Neuronal stem cell (in vitro differentiated cells): ENCODE measurements around the gene BARX2.

Experiments
- DNase-seq: peaks from one replicate; pipeline ENCODE4 v3.0.0-alpha.2; 2013; ENCODE audit warnings: low spot score
- H2AFZ ChIP-seq: one replicate; pipeline ENCODE4 v1.6.1; 2013; ENCODE audit warnings: mild to moderate bottlenecking, low read length, inconsistent platforms
- H2AK5ac ChIP-seq: 2 replicates; pipeline ENCODE4 v1.6.1; 2013; ENCODE audit warnings: low read depth, mild to moderate bottlenecking, inconsistent platforms, low read length, moderate library complexity, mixed read lengths
- H2BK120ac ChIP-seq: 2 replicates; pipeline ENCODE4 v1.6.1; 2013; ENCODE audit warnings: low read depth, mild to moderate bottlenecking, inconsistent platforms, low read length, moderate library complexity, mixed read lengths
- H2BK12ac ChIP-seq: one replicate; pipeline ENCODE4 v1.6.1; 2013; ENCODE audit warnings: low read length, inconsistent platforms
- H2BK15ac ChIP-seq: 2 replicates; pipeline ENCODE4 v1.6.1; 2013; ENCODE audit warnings: mild to moderate bottlenecking, low read length, inconsistent platforms, mixed read lengths
- H2BK5ac ChIP-seq: one replicate; pipeline ENCODE4 v1.6.1; 2013; ENCODE audit warnings: inconsistent platforms, mild to moderate bottlenecking, low read length, moderate library complexity
- H3K14ac ChIP-seq: one replicate; pipeline ENCODE4 v1.6.1; 2013; ENCODE audit warnings: low read length, inconsistent platforms
- H3K18ac ChIP-seq: 2 replicates; pipeline ENCODE4 v1.6.1; 2013; ENCODE audit warnings: low read length, inconsistent platforms
- H3K23ac ChIP-seq: 2 replicates; pipeline ENCODE4 v1.6.1; 2013; ENCODE audit warnings: low read depth, mild to moderate bottlenecking, mixed read lengths, low read length, inconsistent platforms; ENCODE audit not compliant: poor library complexity
- H3K27ac ChIP-seq: replicated peaks from 3 replicates; pipeline ENCODE4 v1.5.1; 2013; ENCODE audit warnings: low read length, inconsistent platforms
- H3K27me3 ChIP-seq, 3 experiments: 2 replicates each; pipeline ENCODE4 v1.6.1; 2013; ENCODE audit warnings: low read length in 3 of 3, mild to moderate bottlenecking in 2 of 3, inconsistent platforms in 1 of 3, low read depth in 1 of 3, mixed read lengths in 1 of 3, moderate library complexity in 1 of 3; ENCODE audit not compliant: control insufficient read depth in 3 of 3, insufficient read depth in 3 of 3
- H3K36me3 ChIP-seq, 2 donors: replicated peaks in 1 of 2; 2 replicates each; pipeline ENCODE4 v1.6.1; 2013; ENCODE audit warnings: low read length in 2 of 2; ENCODE audit not compliant: control insufficient read depth in 2 of 2, insufficient read depth in 2 of 2
- H3K4ac ChIP-seq: 2 replicates; pipeline ENCODE4 v1.6.1; 2013; ENCODE audit warnings: inconsistent platforms, mild to moderate bottlenecking, low read length, moderate library complexity
- H3K4me1 ChIP-seq, 2 donors: 1 replicate in 1 of 2; 2 replicates in 1 of 2; pipeline ENCODE4 v1.6.1; 2013; ENCODE audit warnings: low read length in 2 of 2, low read depth in 1 of 2; ENCODE audit not compliant: control insufficient read depth in 2 of 2, insufficient read depth in 1 of 2
- H3K4me2 ChIP-seq: one replicate; pipeline ENCODE4 v1.6.1; 2013; ENCODE audit warnings: mild to moderate bottlenecking, low read length, inconsistent platforms; ENCODE audit not compliant: insufficient read depth, poor library complexity, severe bottlenecking
- H3K4me3 ChIP-seq, 2 donors: 2 replicates each; pipeline ENCODE4 v1.5.1; 2013; ENCODE audit warnings: low read length in 2 of 2, mild to moderate bottlenecking in 2 of 2, inconsistent platforms in 1 of 2, moderate library complexity in 1 of 2
- H3K79me1 ChIP-seq: one replicate; pipeline ENCODE4 v1.6.1; 2013; ENCODE audit warnings: low read depth, mild to moderate bottlenecking, inconsistent platforms, low read length, moderate library complexity
- H3K9ac ChIP-seq: one replicate; pipeline ENCODE4 v1.6.1; 2013; ENCODE audit warnings: mild to moderate bottlenecking, low read depth, low read length, inconsistent platforms; ENCODE audit not compliant: poor library complexity
- H3K9me3 ChIP-seq, 2 donors: replicated peaks in 1 of 2; 2 replicates each; pipeline versions ENCODE3 to v1.6.1; 2013; ENCODE audit warnings: low read length in 2 of 2, mild to moderate bottlenecking in 2 of 2, inconsistent platforms in 1 of 2, low read depth in 1 of 2, mixed read lengths in 1 of 2, moderate library complexity in 1 of 2; ENCODE audit not compliant: control insufficient read depth in 2 of 2, insufficient read depth in 1 of 2
- H4K8ac ChIP-seq: one replicate; pipeline ENCODE4 v1.6.1; 2013; ENCODE audit warnings: low read depth, mild to moderate bottlenecking, inconsistent platforms, low read length, moderate library complexity
- H4K91ac ChIP-seq: one replicate; pipeline ENCODE4 v1.6.1; 2013; ENCODE audit warnings: low read length, low read depth, mild to moderate bottlenecking, inconsistent platforms; ENCODE audit not compliant: poor library complexity
- WGBS, 2 donors: extraction: QIAGEN DNeasy Blood & Tissue Kit; methylation state at CpG; one replicate each; pipeline ENCODE4 v1.1.7; 2013; ENCODE audit warnings: missing lambda C conversion rate in 2 of 2, mixed read lengths in 1 of 2; ENCODE audit not compliant: insufficient read length in 2 of 2, insufficient replicate concordance in 1 of 2; ENCODE audit errors: extremely low coverage in 2 of 2; 5-methylcytosine and 5-hydroxymethylcytosine counted together

Gene BARX2

GRCh38 chr11:129377739-129378138, 2.1 kb downstream of the BARX2 start:
- H2BK12ac ChIP-seq, result no peak overlapping the region
- no peak overlapping the region for H3K4me2 ChIP-seq
- DNase-seq, result no peak
- no peaks in the 10 kb centered on the region for H3K79me1 ChIP-seq
- H3K36me3 ChIP-seq, result no peaks in the 10 kb centered on the region
- peaks cover 27 to 88% (median 42%) of the 10 kb centered on the region in 3 experiments for H3K27me3 ChIP-seq
- no peak overlapping the region for H3K4ac ChIP-seq
- H3K14ac ChIP-seq, result no peak overlapping the region
- H4K8ac ChIP-seq, result no peak overlapping the region
- no peak overlapping the region for H3K23ac ChIP-seq
- H2AFZ ChIP-seq, result no peak overlapping the region
- H3K9ac ChIP-seq, result no peak overlapping the region
- H3K18ac ChIP-seq, result no peak overlapping the region
- no peak overlapping the region for H3K27ac ChIP-seq
- H3K4me3 ChIP-seq, result no peak overlapping the region
- H2BK5ac ChIP-seq, result no peak overlapping the region
- H4K91ac ChIP-seq, result no peak overlapping the region
- no peaks in the 10 kb centered on the region for H3K9me3 ChIP-seq
- H2BK120ac ChIP-seq, result no peak overlapping the region
- H3K4me1 ChIP-seq, result peaks cover 4 to 10% of the 10 kb centered on the region in 2 donors
- no CpG with 5 or more reads among the region's 7 CpGs for WGBS, 2 donors
- H2BK15ac ChIP-seq, result no peak overlapping the region
- H2AK5ac ChIP-seq, result no peak overlapping the region

- Histone ChIP-seq H3K36me3 (no peaks in the 10 kb centered on the region), H2BK5ac (no peak overlapping the region), H3K4me1 (peaks cover 0 to 6% of the 10 kb centered on the region in 2 donors), H2BK12ac (no peak overlapping the region), H3K27ac (no peak overlapping the region), H2AK5ac (no peak overlapping the region), H3K14ac (no peak overlapping the region), H2BK15ac (no peak overlapping the region), H3K23ac (no peak overlapping the region), H4K8ac (no peak overlapping the region), H3K79me1 (no peaks in the 10 kb centered on the region), H3K4me3 (no peak overlapping the region), H3K4me2 (no peak overlapping the region), H2BK120ac (no peak overlapping the region), H2AFZ (no peak overlapping the region), H3K9ac (no peak overlapping the region), H3K4ac (no peak overlapping the region), H4K91ac (no peak overlapping the region), H3K9me3 (no peaks in the 10 kb centered on the region), H3K27me3 (peaks cover 3 to 71% (median 17%) of the 10 kb centered on the region in 3 experiments), H3K18ac (no peak overlapping the region)
- no CpG with 5 or more reads among the region's 2 CpGs for WGBS, 2 donors
- DNase-seq, result no peak
Measured at GRCh38 chr11:129380413-129380812, 4.8 kb downstream of the BARX2 start.

- Histone ChIP-seq H2BK120ac (no peak overlapping the region), H3K36me3 (no peaks in the 10 kb centered on the region), H3K18ac (peak overlapping the region; percentile 59), H2BK5ac (no peak overlapping the region), H2BK15ac (no peak overlapping the region), H3K4me2 (no peak overlapping the region), H3K4ac (no peak overlapping the region), H3K14ac (no peak overlapping the region), H3K23ac (no peak overlapping the region), H2AFZ (no peak overlapping the region), H4K91ac (no peak overlapping the region), H3K9me3 (no peaks in the 10 kb centered on the region), H3K9ac (no peak overlapping the region), H3K4me3 (no peak overlapping the region), H3K27ac (no peak overlapping the region), H3K79me1 (no peaks in the 10 kb centered on the region), H2BK12ac (no peak overlapping the region), H2AK5ac (no peak overlapping the region), H3K4me1 (no peaks in the 10 kb centered on the region), H3K27me3 (peaks cover 0 to 62% (median 5%) of the 10 kb centered on the region in 3 experiments), H4K8ac (no peak overlapping the region)
- WGBS, 2 donors, result no CpG with 5 or more reads among the region's 7 CpGs
- DNase-seq, result no peak
Measured at GRCh38 chr11:129382583-129382982, 6.9 kb downstream of the BARX2 start.

- no peak overlapping the region for H3K4me2 ChIP-seq
- H3K18ac ChIP-seq, result no peak overlapping the region
- no peaks in the 10 kb centered on the region for H3K9me3 ChIP-seq
- peaks cover 0 to 57% (median 2%) of the 10 kb centered on the region in 3 experiments for H3K27me3 ChIP-seq
- H2BK15ac ChIP-seq, result no peak overlapping the region
- H2BK120ac ChIP-seq, result no peak overlapping the region
- H3K14ac ChIP-seq, result no peak overlapping the region
- WGBS, 2 donors, result no CpG with 5 or more reads among the region's 3 CpGs
- no peak overlapping the region for H2AFZ ChIP-seq
- H4K91ac ChIP-seq, result no peak overlapping the region
- no peak overlapping the region for H3K4me3 ChIP-seq
- H3K79me1 ChIP-seq, result no peaks in the 10 kb centered on the region
- H2BK5ac ChIP-seq, result no peak overlapping the region
- no peak overlapping the region for H4K8ac ChIP-seq
- no peaks in the 10 kb centered on the region for H3K4me1 ChIP-seq
- no peak overlapping the region for H3K27ac ChIP-seq
- no peak overlapping the region for H2AK5ac ChIP-seq
- DNase-seq, result no peak
- no peak overlapping the region for H2BK12ac ChIP-seq
- no peak overlapping the region for H3K4ac ChIP-seq
- no peak overlapping the region for H3K23ac ChIP-seq
- H3K9ac ChIP-seq, result no peak overlapping the region
- H3K36me3 ChIP-seq, result no peaks in the 10 kb centered on the region
Measured at GRCh38 chr11:129383060-129383459, 7.4 kb downstream of the BARX2 start.
